ENCODE results near the gene AKAP1. TPM values are rescaled to one million over a fixed set of nuclear protein-coding genes. Genes with fewer than 3 reads are reported as not detected.

Gene AKAP1
- polyA plus RNA-seq, 1 donor from 2014 or later = 38.7 TPM

DNA sequence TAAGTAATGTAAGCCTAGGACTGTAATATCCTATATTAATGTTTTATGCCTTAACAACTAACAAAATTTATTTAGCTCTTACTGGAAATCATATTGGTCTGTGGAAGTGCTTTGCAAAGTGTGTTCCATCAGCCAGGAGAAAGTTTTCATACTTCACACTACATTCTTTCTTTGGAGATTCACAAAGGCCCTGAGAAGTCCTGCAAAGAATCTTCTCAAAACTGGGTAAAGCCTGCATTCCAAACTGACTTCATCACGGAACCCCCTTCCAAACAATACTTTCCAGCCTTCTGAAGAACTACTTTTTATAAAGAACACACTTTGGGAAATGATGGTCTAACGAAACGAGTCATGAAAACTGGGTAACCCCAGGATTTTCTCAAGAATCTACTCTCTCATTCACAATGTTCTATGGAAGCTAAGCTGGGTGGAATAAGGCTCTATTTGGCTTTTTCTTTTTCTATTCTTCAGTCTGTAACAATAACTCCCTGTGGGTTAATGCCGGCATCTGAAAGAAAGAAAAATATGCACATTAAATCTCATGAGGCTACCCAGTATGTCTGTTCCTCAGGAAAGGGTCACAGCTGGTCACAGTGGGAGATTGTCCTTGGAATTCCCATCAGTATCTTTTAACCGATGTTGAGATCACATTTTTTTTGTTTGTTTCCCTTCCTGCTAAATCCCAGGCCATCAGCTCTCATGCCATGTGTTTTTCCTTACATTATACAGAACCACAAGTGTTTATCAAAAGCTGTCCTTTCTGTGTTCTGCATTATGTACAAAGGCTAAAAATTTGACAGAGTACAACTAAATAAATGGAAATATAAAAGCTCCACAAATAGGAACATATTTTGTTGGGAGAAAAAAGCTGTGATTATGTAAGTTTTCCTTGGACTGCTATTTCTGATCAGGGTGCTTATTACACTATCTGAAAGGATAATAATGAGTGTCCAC is 12.8 kb upstream of the AKAP1 start:
- no peaks in the 10 kb centered on the region for H3K79me2 ChIP-seq (replicated peaks; ENCODE audit: insufficient read depth, low read length)
- no peak overlapping the region for H2AFZ ChIP-seq (ENCODE audit: low read depth, low read length)
- H3K4me3 ChIP-seq (ENCODE audit: low read length) = no peak overlapping the region
- no peaks in the 10 kb centered on the region for H3K9me3 ChIP-seq (ENCODE audit: low read length)
- no peak overlapping the region for H3K4me2 ChIP-seq (ENCODE audit: low read length)
- H3K27me3 ChIP-seq (ENCODE audit: insufficient read depth, low read depth, low read length) = no peaks in the 10 kb centered on the region
- H3F3A ChIP-seq (ENCODE audit: insufficient read depth, low read length, poor library complexity, severe bottlenecking) = no peaks in the 10 kb centered on the region
- H3K36me3 ChIP-seq (ENCODE audit: insufficient read depth, low read length) = no peaks in the 10 kb centered on the region
- no peaks in the 10 kb centered on the region for H4K20me1 ChIP-seq (ENCODE audit: insufficient read depth)
- TF ChIP-seq EZH2 (IDR thresholded peaks at IDR 0.05; ENCODE audit: borderline replicate concordance, insufficient read depth, low read length, poor library complexity, severe bottlenecking) (no peak), RAD21 (conservative IDR thresholded peaks at IDR 0.05) (no peak)
- H3K9ac ChIP-seq (ENCODE audit: low read length) = no peak overlapping the region
- H3K9me2 ChIP-seq (ENCODE audit: insufficient read depth, low read length) = no peaks in the 10 kb centered on the region
- H3K27ac ChIP-seq (ENCODE audit: low read length) = no peak overlapping the region

DNA sequence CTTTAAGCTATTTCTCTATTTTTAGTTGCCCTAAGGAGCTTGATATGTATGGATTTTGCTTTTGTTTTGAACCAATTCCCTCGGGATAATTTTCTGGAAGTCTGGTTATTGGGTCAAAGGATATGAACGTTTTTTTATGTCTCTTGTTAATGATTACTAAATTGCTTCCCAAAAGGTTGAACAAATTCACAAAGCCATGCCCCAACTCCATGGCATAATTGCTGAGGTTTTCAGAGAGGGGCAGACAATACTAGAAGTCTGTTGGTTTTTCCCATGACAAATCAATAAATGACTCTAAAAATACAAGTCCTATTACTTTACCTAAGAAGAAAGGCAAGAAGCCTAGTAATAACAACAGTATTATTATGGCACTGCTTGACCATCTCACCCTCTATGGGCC is 11.4 kb upstream of the AKAP1 start:
- no peak overlapping the region for H3K9ac ChIP-seq (ENCODE audit: low read length)
- no peak overlapping the region for H3K4me2 ChIP-seq (ENCODE audit: low read length)
- no peak overlapping the region for H3K27ac ChIP-seq (ENCODE audit: low read length)
- TF ChIP-seq, protein P1, sequence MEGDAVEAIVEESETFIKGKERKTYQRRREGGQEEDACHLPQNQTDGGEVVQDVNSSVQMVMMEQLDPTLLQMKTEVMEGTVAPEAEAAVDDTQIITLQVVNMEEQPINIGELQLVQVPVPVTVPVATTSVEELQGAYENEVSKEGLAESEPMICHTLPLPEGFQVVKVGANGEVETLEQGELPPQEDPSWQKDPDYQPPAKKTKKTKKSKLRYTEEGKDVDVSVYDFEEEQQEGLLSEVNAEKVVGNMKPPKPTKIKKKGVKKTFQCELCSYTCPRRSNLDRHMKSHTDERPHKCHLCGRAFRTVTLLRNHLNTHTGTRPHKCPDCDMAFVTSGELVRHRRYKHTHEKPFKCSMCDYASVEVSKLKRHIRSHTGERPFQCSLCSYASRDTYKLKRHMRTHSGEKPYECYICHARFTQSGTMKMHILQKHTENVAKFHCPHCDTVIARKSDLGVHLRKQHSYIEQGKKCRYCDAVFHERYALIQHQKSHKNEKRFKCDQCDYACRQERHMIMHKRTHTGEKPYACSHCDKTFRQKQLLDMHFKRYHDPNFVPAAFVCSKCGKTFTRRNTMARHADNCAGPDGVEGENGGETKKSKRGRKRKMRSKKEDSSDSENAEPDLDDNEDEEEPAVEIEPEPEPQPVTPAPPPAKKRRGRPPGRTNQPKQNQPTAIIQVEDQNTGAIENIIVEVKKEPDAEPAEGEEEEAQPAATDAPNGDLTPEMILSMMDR (IDR thresholded peaks at IDR 0.05; ENCODE audit: poor library complexity, severe bottlenecking) = no peak
- TF ChIP-seq POLR2AphosphoS5 (IDR thresholded peaks at IDR 0.05) (no peak), MXI1 (conservative IDR thresholded peaks at IDR 0.05; ENCODE audit: poor library complexity, severe bottlenecking) (no peak)
- no peaks in the 10 kb centered on the region for H3K79me2 ChIP-seq (replicated peaks; ENCODE audit: insufficient read depth, low read length)
- H3K9me3 ChIP-seq (ENCODE audit: low read length) = no peaks in the 10 kb centered on the region
- no peaks in the 10 kb centered on the region for H3F3A ChIP-seq (ENCODE audit: insufficient read depth, low read length, poor library complexity, severe bottlenecking)
- H3K9me2 ChIP-seq (ENCODE audit: insufficient read depth, low read length) = no peaks in the 10 kb centered on the region
- H3K36me3 ChIP-seq (ENCODE audit: insufficient read depth, low read length) = no peaks in the 10 kb centered on the region
- H4K20me1 ChIP-seq (ENCODE audit: insufficient read depth) = no peaks in the 10 kb centered on the region
- no peaks in the 10 kb centered on the region for H3K27me3 ChIP-seq (ENCODE audit: insufficient read depth, low read depth, low read length)
- H2AFZ ChIP-seq (ENCODE audit: low read depth, low read length) = no peak overlapping the region
- H3K4me3 ChIP-seq (ENCODE audit: low read length) = no peak overlapping the region

DNA sequence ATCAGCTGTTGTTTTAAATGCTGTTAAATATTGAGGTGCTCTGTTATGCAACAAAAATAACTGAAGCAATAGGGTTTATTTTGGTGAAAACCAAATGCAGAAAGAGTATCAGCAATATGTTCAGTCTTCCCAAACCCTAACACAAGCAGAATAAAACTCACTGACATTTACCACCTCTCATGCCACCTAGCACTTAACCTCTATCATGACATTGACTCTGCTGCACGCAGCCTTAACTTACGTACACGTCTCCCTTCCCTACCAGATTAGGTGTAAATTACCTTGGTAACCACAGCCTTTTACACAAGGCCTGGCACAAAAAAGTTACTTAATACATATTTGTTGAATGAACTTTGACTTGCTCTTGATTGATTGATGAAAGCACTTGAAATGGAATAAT is 9.9 kb upstream of the AKAP1 start:
- Histone ChIP-seq H3K9me3 (ENCODE audit: low read length) (no peaks in the 10 kb centered on the region), H3K4me3 (ENCODE audit: low read length) (no peak overlapping the region), H3K4me2 (ENCODE audit: low read length) (no peak overlapping the region), H3K9me2 (ENCODE audit: insufficient read depth, low read length) (no peaks in the 10 kb centered on the region), H3K27ac (ENCODE audit: low read length) (no peak overlapping the region), H3K9ac (ENCODE audit: low read length) (no peak overlapping the region), H4K20me1 (ENCODE audit: insufficient read depth) (no peaks in the 10 kb centered on the region), H3K36me3 (ENCODE audit: insufficient read depth, low read length) (no peaks in the 10 kb centered on the region), H3K27me3 (ENCODE audit: insufficient read depth, low read depth, low read length) (no peaks in the 10 kb centered on the region), H2AFZ (ENCODE audit: low read depth, low read length) (no peak overlapping the region), H3F3A (ENCODE audit: insufficient read depth, low read length, poor library complexity, severe bottlenecking) (no peaks in the 10 kb centered on the region), H3K79me2 (replicated peaks; ENCODE audit: insufficient read depth, low read length) (no peaks in the 10 kb centered on the region)
- TF ChIP-seq TAF1 (IDR thresholded peaks at IDR 0.05; ENCODE audit: low read depth) (no peak), EZH2 (IDR thresholded peaks at IDR 0.05; ENCODE audit: borderline replicate concordance, insufficient read depth, low read length, poor library complexity, severe bottlenecking) (no peak), RAD21 (conservative IDR thresholded peaks at IDR 0.05) (no peak), EP300 (conservative IDR thresholded peaks at IDR 0.05; ENCODE audit: poor library complexity, severe bottlenecking) (no peak), SMC3 (conservative IDR thresholded peaks at IDR 0.05; ENCODE audit: poor library complexity) (no peak), MXI1 (conservative IDR thresholded peaks at IDR 0.05; ENCODE audit: poor library complexity, severe bottlenecking) (no peak), POLR2AphosphoS5 (IDR thresholded peaks at IDR 0.05) (no peak)
- TF ChIP-seq, protein P2, sequence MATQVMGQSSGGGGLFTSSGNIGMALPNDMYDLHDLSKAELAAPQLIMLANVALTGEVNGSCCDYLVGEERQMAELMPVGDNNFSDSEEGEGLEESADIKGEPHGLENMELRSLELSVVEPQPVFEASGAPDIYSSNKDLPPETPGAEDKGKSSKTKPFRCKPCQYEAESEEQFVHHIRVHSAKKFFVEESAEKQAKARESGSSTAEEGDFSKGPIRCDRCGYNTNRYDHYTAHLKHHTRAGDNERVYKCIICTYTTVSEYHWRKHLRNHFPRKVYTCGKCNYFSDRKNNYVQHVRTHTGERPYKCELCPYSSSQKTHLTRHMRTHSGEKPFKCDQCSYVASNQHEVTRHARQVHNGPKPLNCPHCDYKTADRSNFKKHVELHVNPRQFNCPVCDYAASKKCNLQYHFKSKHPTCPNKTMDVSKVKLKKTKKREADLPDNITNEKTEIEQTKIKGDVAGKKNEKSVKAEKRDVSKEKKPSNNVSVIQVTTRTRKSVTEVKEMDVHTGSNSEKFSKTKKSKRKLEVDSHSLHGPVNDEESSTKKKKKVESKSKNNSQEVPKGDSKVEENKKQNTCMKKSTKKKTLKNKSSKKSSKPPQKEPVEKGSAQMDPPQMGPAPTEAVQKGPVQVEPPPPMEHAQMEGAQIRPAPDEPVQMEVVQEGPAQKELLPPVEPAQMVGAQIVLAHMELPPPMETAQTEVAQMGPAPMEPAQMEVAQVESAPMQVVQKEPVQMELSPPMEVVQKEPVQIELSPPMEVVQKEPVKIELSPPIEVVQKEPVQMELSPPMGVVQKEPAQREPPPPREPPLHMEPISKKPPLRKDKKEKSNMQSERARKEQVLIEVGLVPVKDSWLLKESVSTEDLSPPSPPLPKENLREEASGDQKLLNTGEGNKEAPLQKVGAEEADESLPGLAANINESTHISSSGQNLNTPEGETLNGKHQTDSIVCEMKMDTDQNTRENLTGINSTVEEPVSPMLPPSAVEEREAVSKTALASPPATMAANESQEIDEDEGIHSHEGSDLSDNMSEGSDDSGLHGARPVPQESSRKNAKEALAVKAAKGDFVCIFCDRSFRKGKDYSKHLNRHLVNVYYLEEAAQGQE (IDR thresholded peaks at IDR 0.05; ENCODE audit: borderline replicate concordance) = no peak
- TF ChIP-seq, protein P1 (IDR thresholded peaks at IDR 0.05; ENCODE audit: poor library complexity, severe bottlenecking) = no peak
